ENCODE measurements around the gene MRPL40. TPM values are rescaled to one million over a fixed set of nuclear protein-coding genes. Genes with fewer than 3 reads are reported as not detected.

MRPL40 gene
- total and polyA plus RNA-seq, 2 donors (not counting 3 experiments of a cell fraction or from before 2014, with no cell fraction given) = 17.5 to 27.4 TPM

- dilution Hi-C loops (cut with MboI; ENCODE audit: extremely low pct_ligation_motif_present, low sequenced_read_pairs) (no loop called here), intact Hi-C loops (cut with micrococcal nuclease) (loop anchor here (5.0 kb wide), 1 partner anchor 271 kb away; the partner anchor contains the start of gene SLC25A1)
- FAIRE-seq (no peak), DNase-seq (ENCODE audit: low read depth, low spot score) (no peak)
- H3K36me3 ChIP-seq (ENCODE audit: control insufficient read depth in 2 of 2, extremely low read depth in 1 of 2, insufficient read depth in 2 of 2, low read length in 2 of 2) = peaks cover 3 to 28% of the 10 kb centered on the region in 2 experiments
- no peaks in the 10 kb centered on the region for H3K9me1 ChIP-seq (replicated peaks; ENCODE audit: control insufficient read depth, extremely low read depth, insufficient read depth, low read length)
- H3K9me3 ChIP-seq (replicated peaks; ENCODE audit: control insufficient read depth, insufficient read depth, low read length) = no peaks in the 10 kb centered on the region
- H3K4me1 ChIP-seq (ENCODE audit: control insufficient read depth, extremely low read depth, insufficient read depth, low read length) = peaks cover 11% of the 10 kb centered on the region
- BruUV-seq (replicated peaks) = TSS peak; percentile 39
- no peaks in the 10 kb centered on the region for H3K27me3 ChIP-seq (ENCODE audit: control insufficient read depth in 2 of 2, insufficient read depth in 2 of 2, low read length in 2 of 2)
- peak overlapping the region; percentile 59 for H3K9ac ChIP-seq (replicated peaks; ENCODE audit: extremely low read depth, insufficient read depth, low read length)
- peak overlapping the region; percentile 53 for H3K4me2 ChIP-seq (ENCODE audit: insufficient read depth, low read length)
- no peaks in the 10 kb centered on the region for H4K20me1 ChIP-seq (replicated peaks; ENCODE audit: control insufficient read depth, extremely low read depth, insufficient read depth, low read length)
- TF ChIP-seq FOS (IDR thresholded peaks at IDR 0.05; ENCODE audit: borderline replicate concordance, insufficient read depth, low read length) (no peak), EZH2 (IDR thresholded peaks at IDR 0.05; ENCODE audit: borderline replicate concordance, low read depth, low read length, severe bottlenecking) (no peak), MAX (IDR thresholded peaks at IDR 0.05; ENCODE audit: insufficient read depth, insufficient read length) (no peak), POLR2AphosphoS5 (IDR thresholded peaks at IDR 0.05; ENCODE audit: insufficient read depth, low read depth, low read length) (no peak), JUN (IDR thresholded peaks at IDR 0.05; ENCODE audit: borderline replicate concordance, insufficient read depth, insufficient read length, low read depth) (no peak), GATA2 (IDR thresholded peaks at IDR 0.05; ENCODE audit: insufficient read depth, insufficient read length, low read depth, low read length) (no peak), CTCF (IDR thresholded peaks at IDR 0.05; ENCODE audit: extremely low read depth in 1 of 2, insufficient read depth in 1 of 2, low read depth in 1 of 2, low read length in 2 of 2) (no peak), POLR2A (IDR thresholded peaks at IDR 0.05; ENCODE audit: low read depth, low read length) (no peak), MYC (IDR thresholded peaks at IDR 0.05; ENCODE audit: low read depth, low read length) (no peak)
- peaks cover 36% of the 10 kb centered on the region for H3K79me2 ChIP-seq (ENCODE audit: control insufficient read depth, insufficient read depth, low read length)
- peak overlapping the region; percentile 44 for H2AFZ ChIP-seq (ENCODE audit: low read depth, low read length)
- H3K27ac ChIP-seq (ENCODE audit: insufficient read depth, low read depth, low read length) = peak overlapping the region; percentile 31
- H3K4me3 ChIP-seq (replicated peaks in 1 of 3; ENCODE audit: insufficient read depth in 1 of 3, low read depth in 1 of 3, low read length in 3 of 3) = peak overlapping the region; percentile 28 to 92 (median 89)
- POLR2A ChIA-PET = no interaction called here
- CTCF ChIA-PET = interaction anchor here (1.3 to 1.4 kb wide), 2 partner anchors 182 to 268 kb away, joined by 3 to 9 read pairs; no protein-coding TSS in a partner anchor
These were observed 15.8 kb downstream of the MRPL40 start for GRCh38 chr22:19448076-19448607.

Data from endothelial cell of umbilical vein (primary cell).